Measurements from ENCODE around the gene NCF4.

NCF4 gene

DNA sequence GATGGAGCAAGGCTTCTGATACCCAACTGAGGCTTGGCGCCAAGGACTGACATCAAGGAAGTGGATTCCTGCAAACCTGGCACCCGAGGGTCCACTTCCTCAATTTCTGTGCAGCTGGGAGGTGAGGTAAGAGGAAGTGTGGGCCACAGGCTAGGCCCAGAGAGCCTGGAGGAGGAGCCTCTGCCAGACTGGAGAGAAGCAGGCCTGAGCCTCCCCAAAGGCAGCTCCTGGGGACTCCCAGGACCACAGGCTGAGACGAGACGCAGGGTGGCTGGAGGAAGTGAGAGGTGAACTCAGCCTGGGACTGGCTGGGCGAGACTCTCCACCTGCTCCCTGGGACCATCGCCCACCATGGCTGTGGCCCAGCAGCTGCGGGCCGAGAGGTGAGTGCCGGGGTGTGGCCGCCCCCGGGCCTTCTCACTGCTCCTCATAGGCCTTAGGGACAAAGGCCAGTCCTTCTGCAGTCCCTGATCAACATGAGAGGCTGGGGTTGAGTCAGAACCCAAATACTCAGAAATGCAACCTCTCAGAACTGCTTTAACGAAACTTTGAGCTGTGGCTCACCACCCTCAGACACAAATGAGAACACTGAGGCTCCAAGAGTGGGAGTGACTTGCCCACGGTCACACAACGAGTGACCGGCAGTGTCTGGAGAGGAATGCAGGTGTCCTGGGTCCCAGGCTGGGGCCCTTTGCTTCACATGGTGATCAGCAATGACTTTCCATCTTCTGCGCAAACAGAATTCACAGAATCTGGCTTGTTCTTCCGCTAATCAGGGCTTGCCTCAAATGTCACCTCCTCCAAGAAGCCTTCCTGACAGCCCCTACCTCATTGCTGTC, at the start of gene NCF4:
NCF4 (plus strand) TSS at position 186 of the 839 bp plus-strand sequence; CDS start at position 352, 166 bp downstream.
- no peak for DNase-seq (ENCODE audit: low spot score)

DNA sequence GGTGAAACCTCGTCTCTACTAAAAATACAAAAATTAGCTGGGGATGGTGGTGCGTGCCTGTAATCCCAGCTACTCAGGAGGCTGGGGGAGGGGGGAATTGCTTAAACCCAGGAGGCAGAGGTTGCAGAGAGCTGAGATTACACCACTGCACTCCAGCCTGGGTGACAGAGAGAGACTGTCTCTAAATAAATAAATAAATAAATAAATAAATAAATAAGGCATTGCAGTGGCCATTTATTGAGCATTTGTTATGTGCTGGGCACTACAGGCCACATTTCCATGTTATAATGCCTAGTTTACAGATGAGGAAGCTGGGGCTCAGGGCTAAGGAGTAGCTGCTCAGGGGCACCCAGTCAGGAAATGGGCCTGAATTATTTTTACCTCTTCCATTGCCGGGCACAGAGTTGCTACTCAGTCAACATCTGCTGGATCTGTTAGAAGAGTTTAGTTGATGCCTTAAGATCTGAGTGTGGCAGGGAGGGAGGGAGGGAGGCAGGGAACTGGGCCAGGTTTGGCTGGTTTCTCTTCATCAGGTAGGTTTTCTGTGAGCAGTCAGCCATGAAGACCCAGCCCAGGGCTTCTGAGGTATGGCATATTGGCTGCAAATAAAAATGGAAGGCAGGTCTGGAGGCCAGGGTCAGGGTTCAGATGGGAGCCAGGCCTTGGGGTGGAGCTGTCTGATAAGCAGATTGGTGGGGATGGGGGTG, 49.6 kb upstream of the NCF4 start:
- no peak for DNase-seq (ENCODE audit: low spot score)

DNA sequence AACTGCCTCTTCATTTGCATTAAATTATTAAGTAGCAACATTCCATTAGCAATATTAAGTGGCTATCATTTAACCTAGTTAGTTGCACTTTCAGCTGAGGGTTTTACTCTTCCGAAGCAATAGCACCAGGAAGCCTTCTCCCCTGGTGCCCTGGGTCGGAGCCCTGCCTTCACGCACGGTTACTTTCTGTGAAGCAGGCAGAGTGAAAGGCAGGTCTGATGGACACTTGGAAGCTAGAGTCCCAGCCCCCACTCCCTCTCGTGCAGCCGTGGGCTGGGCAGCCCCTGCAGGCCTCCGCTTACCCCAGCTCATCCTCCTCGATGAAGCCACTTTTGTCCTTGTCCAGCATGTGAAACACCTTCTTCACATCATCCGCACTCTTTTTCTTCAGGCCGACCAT, 46.0 kb upstream of the NCF4 start:
- no peak for DNase-seq (ENCODE audit: low spot score)

DNA sequence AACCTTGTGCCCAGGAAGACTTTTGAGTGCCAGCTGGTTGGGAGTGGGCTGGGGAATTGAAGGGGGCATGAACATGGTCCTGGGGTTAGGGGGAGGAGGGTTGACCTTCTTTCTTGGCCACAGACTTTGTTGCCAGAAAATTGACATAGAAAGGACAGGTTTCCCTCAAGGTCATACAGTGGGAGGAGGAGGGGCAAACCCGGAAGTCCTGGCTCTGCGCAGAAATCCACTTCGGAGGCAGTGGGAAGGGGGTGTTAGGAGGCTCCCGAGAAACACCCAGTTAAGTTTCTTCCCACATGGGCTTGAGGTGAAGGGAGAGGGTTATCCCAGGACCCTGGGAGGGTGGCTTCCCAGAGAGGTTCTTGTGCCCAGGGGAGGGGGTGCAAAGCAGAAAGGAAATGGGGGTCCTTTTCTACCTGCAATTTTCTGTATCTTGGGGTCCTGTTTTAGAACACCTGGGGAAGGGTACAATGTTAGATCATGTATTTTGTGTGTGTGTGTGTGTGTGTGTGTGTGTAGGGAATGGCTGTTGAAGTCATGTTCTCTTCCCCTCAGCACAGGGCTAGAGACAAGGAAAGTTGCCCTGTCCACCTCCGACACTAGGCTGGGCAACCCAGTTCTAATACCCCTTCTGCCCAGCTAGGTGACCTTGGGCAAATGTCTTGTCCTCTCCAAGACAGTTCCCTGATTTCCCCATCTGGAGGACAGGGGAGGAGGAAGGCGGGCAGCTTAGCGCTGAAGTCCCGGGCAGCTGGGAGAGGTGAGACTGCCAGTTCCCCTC, 45.1 kb upstream of the NCF4 start:
- no peak for DNase-seq (ENCODE audit: low spot score)

DNA sequence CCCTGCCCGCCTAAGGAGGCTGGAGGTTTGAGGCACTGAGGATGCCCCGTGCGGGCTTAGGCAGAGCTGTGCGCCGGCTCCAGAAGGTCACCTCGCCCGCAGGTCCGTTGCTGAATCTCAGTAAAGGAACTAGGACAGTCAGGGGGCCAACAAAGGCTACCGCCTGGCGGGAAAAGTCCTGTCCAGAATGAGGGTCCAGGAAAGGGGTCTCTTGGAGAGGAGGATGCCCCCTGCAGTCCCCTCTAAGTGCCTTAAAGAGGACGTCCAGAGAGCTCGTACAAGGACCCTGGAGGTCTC, 44.5 kb upstream of the NCF4 start:
- DNase-seq (ENCODE audit: low spot score) = no peak

DNA sequence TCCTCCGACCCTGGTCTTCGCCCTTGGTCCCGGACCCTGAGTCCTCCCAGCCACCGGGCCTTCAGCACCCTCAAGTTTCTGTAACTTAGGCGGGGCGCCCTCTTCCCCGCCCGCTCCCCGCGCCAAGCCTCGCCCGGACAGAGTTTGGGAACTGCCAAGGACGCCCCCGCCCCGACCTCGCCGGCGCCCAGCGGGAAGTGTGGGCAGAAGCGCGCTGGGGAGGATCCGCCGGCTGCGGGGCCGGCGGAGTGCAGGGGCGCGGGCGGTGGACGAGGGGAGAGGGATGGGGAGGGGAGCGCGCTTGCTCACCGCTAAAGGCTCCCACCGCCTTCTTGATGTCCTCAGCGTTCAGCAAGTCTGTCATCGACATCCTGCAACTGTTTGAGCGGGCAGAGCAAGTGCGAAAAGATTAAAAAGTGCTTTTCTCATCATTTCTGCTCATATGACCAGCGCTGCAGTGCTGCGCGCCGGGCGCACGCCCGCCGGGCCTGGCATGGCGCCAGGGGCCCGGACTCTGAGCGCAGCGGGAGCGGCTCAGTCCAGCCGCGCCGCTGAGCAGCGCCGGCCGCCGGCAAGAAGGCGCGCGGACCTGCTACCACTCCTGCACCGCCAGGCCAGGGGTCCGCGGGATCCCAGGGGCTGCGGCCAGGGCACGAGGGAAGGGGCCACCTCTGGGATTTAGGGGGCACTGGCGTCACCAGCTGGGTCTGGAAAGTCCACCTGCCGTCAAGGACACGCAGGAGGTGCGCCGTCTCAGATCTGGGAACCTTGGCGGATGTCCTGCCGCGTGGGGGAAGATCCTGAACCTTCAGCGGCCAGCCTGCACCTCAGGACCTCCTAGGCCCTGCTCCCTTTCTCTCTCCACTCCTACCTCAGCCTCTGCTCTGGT, 43.9 kb upstream of the NCF4 start, which contains the start of gene PVALB:
PVALB (minus strand) TSS at position 400 of the 889 bp plus-strand sequence; CDS start at position 370, 30 bp downstream.
- no peak for DNase-seq (ENCODE audit: low spot score)

DNA sequence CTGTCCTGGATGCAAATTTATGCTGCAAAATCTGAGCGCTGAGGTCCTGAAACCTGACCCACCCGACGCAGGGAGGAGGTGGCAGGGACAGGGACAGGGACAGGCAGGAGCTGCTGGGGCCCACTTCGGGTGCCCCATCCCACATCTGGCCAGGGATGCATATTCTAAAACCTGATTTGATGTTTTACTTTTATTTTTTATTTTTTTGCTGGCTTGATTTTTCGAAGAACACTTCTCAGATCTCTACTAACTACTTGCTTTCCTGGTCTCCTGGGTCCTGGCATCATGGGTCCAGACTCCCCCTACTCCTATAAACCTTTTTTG, 43.3 kb upstream of the NCF4 start:
- no peak for DNase-seq (ENCODE audit: low spot score)

DNA sequence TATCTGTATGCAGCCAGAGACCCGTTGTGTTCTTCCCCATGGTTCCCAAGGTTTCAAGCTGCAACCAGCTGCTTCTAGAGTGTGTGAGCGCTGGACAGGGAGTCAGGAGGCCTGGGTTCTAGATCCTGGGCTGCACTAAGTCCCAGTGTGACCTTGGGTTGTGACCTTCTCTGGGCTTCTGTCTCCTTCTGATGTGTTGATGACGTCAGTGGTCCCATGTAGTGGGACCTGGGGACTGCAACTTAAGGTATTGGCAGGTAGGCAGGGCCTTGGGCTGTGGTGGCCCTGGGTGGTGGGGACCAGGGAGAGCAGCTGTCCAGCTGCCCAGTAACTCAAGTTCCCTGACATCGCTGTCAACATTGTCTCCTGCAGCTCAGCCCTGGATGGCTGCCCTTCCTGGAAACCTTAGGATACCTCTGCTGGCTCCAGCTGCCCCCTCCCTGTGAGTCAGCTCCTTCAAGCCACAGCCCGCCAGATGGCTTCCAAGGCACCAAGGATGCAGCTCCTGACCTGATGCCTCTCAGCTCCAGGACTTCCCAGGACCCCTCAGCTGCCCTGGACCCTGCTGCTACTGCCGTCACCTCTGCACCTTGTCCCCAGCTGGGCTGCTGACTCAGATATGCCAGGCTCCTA, 42.7 kb upstream of the NCF4 start:
- DNase-seq (ENCODE audit: low spot score) = no peak

DNA sequence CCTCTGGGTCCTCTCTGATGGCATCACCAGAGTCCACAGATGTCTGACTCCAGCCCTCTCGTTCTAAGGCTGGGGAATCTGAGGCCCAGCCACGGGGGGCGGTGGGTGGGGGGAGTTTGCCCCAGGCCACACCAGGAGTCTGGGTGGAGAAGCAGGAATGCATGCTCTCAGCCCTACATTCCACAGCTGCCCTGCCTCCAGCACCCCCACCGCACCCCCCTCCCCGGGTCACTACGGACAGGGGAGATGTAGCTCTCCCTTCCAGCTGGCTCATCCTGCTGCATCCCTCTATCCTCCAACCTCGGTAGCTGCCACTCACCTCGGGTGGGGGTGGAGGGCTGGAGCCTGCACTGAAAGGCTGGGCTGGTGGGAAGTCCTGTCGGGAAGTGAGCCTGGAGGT, 41.7 kb upstream of the NCF4 start:
- no peak for DNase-seq (ENCODE audit: low spot score)

DNA sequence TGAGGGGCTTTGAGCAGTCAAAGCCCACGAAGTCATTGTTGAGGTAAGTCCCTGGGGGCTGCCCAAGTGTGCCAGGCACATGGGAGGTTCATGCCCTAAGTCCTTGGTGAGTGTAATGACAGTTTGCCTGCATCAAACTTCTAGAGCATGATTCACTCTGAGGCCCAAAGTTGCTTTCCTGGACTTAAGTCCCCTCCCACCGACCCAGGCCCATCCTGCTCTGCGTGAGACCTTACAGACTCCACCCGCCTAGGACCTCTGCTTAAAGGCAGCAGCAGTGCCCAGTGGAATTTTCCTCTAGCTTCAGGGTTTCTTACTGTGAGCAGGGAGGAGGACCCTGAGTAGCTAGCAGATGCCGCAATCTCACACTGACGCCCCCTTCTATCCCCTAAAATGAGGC, 38.2 kb upstream of the NCF4 start:
- no peak for DNase-seq (ENCODE audit: low spot score)

DNA sequence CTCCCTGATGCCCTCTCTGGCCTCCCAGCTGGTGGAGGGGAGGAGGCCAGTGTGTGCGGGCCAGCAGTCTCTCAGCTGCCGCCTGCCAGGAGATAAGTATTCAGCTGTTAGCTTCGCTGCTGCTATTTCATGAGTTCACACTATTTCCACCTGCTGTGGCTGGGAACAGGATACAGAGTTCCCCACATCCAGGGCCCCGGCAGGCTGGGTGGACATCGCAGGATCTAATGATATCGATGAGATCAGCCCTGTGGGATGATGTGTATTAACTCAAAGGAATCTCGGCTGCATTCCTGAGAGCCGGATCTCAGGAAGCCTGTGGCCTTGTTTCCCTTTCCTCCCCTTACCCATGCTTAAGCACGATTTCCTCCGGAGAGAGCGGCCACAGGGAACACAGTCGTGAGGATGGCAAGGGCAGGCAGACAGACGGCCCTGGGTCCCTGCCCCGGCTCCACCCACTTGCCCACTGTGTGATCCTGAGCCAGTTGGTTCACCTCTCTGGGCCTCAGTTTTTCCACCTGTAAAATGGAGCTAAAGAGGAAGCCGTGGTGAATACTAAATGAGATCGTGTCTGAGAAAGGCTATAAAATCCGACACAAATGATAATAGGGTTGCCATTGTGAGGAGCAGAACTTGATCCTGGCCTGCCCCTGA, 37.5 kb upstream of the NCF4 start:
- DNase-seq (ENCODE audit: low spot score) = no peak

DNA sequence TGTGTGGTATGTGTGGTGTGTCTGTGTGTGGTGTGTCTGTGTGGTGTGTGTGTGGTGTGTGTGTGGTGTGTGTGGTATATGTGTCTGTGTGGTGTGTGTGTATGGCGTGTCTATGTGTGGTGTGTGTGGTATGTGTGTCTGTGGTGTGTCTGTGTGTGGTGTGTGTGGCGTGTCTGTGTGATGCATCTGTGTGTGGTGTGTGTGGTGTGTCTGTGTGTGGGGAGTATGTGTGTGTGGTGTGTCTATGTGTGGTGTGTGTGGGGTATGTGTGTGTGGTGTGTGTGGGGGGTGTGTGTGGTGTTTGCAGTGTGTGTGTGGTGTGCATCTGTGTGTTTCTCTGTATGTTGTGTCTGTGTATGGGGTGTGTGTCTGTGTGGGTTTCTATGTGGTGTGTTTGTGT, 36.2 kb upstream of the NCF4 start:
- DNase-seq (ENCODE audit: low spot score) = no peak

DNA sequence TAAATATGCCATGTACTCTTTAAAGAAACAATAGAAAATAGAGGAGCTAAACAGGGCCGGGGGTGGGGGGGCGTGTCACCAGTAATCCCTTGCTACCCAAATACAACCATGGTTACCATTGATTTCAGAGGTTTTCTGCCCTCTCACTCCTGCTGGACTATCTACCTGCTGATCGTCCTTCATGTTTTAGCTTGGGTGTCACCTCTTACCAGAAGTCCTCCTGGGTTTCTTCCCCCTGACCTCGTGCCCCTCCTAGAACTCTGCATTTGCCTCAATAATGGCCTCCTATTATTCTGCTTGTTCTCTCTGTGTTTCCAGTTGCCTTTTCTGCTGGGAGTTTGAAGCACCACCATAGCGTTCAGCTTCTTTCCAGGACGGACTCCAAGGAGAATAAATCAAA, 34.5 kb upstream of the NCF4 start:
- DNase-seq (ENCODE audit: low spot score) = no peak

DNA sequence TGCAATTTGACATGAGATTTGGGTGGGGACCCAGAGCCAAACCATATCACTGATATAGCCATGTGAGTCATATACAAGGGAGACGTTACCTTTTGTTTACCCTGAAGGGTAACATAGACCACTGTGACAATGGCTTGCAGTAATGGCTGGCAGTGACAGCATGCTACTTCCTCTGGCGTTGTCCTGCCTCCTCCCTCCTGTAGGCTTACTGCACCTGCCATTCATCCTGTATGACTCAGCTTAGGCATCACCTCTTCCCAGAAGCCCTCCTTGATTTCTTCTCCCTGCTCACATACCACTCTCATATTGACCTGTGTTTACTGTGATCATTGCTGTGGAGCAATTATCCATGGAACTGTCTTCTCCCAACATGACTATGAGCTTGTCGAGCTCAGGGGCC, 32.0 kb upstream of the NCF4 start:
- no peak for DNase-seq (ENCODE audit: low spot score)

DNA sequence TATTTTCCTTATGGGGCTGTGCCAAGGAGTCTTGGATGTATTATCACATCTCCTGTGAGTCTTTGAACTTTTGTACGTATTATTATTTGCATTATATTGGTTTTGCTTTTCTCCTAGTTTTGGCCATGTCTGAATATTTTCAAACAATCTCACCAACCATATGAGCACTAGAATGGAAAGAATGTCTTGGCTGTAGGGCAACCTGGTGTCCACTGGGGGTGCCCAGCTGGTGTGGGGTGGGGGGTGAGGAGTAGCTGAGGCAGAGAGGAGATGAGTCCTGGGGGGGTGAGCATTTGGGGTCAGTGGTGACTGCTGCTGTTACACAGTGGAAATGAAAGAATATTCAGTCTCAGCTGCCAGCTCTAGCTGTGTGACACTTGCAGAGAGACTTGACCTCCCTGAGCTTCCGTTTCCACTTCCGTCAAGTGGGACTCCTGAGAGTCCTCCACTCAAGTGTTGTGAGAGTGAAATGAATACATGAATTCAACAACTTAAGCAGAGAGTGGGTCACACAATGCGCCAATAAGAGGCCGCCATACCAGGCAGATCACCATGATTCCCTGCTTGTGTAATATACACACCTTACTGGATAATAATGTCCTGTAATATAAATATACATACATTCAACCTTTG, 31.3 kb upstream of the NCF4 start:
- DNase-seq (ENCODE audit: low spot score) = no peak

DNA sequence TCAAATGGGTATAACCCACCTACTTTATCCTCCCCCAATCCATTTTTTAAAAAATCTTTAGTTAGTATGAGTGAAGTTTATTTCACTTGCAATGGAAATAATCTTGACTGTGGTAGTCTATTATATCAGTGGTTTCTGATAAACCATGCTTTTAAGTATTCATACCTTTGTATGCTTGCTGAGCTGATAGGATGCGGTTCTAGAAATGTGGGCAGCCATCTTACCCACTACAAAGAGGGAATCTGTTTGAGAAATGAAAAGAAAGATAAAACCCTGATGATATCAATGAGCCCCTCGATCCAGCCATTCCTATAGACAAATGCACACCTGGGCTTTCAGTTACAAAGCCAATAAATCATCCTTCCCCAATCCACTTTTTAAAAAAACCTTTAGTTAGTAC, 30.2 kb upstream of the NCF4 start:
- no peak for DNase-seq (ENCODE audit: low spot score)

DNA sequence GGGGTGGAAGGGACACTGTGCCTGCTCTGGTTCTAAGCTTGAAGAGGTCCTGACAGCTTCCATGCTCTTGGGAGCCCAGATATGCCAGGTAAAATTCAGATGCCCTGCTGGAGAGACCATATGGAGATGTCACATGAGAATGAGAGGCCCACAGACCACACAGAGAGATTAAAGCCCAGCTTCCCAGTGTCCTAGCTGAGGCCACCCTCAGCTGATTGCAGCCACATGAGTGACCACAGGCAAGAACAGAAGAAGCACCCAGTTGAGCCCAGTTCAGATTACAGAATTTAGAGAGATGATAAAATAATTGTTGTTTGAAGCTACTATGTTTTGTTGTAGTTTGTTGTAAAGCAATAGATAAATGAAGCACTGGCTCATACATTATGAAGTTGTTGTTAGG, 29.6 kb upstream of the NCF4 start:
- no peak for DNase-seq (ENCODE audit: low spot score)

DNA sequence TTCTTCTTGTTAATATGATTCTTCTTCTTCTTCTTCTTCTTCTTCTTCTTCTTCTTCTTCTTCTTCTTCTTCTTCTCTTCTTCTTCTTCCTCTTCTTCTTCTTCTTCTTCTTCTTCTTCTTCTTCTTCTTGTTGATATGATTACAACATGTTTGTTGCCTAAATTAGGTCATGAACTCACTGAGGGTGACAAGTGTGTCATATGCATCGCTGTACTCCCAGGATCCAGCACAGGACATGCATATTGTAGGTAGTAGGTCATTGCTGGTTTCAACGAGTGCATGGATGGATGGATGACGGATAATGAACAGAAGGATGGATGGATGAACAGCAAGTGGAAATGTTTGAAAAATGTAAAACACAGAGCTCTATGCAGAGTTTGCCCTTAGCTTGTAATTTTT, 29.1 kb upstream of the NCF4 start:
- DNase-seq (ENCODE audit: low spot score) = no peak

DNA sequence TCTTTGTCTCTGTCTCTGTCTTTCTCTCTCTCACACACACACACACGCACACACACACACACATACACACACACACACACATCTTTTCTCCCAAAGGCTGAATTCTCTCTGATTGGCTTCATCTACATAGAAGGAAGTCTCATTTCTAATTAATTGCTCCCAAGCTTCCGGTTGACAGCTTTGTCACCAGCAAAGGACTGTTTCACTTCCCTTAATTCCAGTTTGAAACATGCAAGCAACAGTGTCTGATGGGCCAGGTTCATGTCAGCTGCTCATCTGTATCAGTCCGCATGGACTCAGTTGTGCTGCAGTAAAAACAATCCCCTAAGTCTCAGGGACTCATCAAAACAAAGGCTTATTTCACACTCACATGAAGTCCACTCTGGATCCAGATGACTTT, 27.7 kb upstream of the NCF4 start:
- no peak for DNase-seq (ENCODE audit: low spot score)

DNA sequence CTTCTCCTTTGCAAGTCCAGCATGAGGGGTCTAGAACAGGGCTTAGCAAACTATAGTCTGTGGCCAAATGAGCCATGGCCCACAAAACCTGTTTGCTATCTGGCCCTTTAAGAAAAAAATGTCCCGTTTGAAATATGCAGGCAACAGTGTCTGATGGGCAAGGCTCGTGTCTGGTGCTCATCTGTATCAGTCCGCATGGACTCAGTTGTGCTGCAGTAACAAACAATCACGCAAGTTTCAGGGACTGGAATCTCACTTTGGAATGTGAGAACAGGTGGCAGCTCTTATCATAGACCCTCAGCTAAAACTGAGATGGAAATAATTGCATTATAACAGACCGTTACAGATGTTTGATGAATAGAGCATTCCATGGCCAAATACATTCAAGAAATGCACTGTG, 24.9 kb upstream of the NCF4 start:
- no peak for DNase-seq (ENCODE audit: low spot score)
